ENCODE results near the gene STRIP2. TPM values are rescaled to one million over a fixed set of nuclear protein-coding genes. Genes with fewer than 3 reads are reported as not detected.

STRIP2 gene
- total and polyA plus RNA-seq, 2 experiments from 2014 or later = 4.7 to 10.6 TPM

- TF ChIP-seq ETS1 (IDR thresholded peaks at IDR 0.05) (no peak), EZH2phosphoT487 (IDR thresholded peaks at IDR 0.05; ENCODE audit: unreplicated experiment) (no peak), JUNB (IDR thresholded peaks at IDR 0.05; ENCODE audit: unreplicated experiment) (no peak), STAT1 (IDR thresholded peaks at IDR 0.05; ENCODE audit: unreplicated experiment) (no peak), NANOG (IDR thresholded peaks at IDR 0.05; ENCODE audit: borderline replicate concordance) (no peak), CREB1 (CRISPR knock-in tag; IDR thresholded peaks at IDR 0.05; ENCODE audit: low read depth) (no peak), POLR2AphosphoS5 (IDR thresholded peaks at IDR 0.05; ENCODE audit: low read depth) (no peak), ZNF462 (CRISPR knock-in tag; IDR thresholded peaks at IDR 0.05) (no peak)
Observed at GRCh38 chr7:129464194-129464593, 30.0 kb downstream of the STRIP2 start (continued).

- Histone ChIP-seq H3F3A (replicated peaks; ENCODE audit: low read depth) (no peaks in the 10 kb centered on the region), H3K79me2 (replicated peaks; ENCODE audit: insufficient read depth) (no peaks in the 10 kb centered on the region), H4K20me1 (replicated peaks; ENCODE audit: insufficient read depth) (no peaks in the 10 kb centered on the region; the same call in 1 of the 2 replicates), H3K4me3 (no peak overlapping the region), H3K27ac (ENCODE audit: low read depth) (no peak overlapping the region), H3K27me3 (ENCODE audit: insufficient read depth) (no peaks in the 10 kb centered on the region), H3K4me1 (ENCODE audit: insufficient read depth) (peaks cover 9% of the 10 kb centered on the region), H3K9me2 (ENCODE audit: insufficient read depth) (no peaks in the 10 kb centered on the region), H2AFZ (no peak overlapping the region), H3K4me2 (no peak overlapping the region), H3K36me3 (ENCODE audit: insufficient read depth) (peaks cover 16% of the 10 kb centered on the region)
- DNase-seq (ENCODE audit: low spot score) (no peak), ATAC-seq (no peak)
- no peaks in the 10 kb centered on the region for H3K36me3 Mint-ChIP-seq (ENCODE audit: low read depth)
- no peaks in the 10 kb centered on the region for H3K27me3 Mint-ChIP-seq (ENCODE audit: insufficient read depth, low read depth, poor library complexity)
- H3K4me1 Mint-ChIP-seq = peaks cover 13% of the 10 kb centered on the region
- no peak overlapping the region for H3K27ac Mint-ChIP-seq
- no peaks in the 10 kb centered on the region for H3K9me3 Mint-ChIP-seq
- TF ChIP-seq NANOG (IDR thresholded peaks at IDR 0.05; ENCODE audit: borderline replicate concordance) = no peak
- H3K4me3 Mint-ChIP-seq = no peak overlapping the region
Observed at GRCh38 chr7:129465080-129465479, 30.8 kb downstream of the STRIP2 start.
